ENCODE measurements around the gene NATD1.

The NATD1 gene

GRCh38 chr17:21252796-21253645 is at the start of gene NATD1:
NATD1 (minus strand) TSS chr17:21253410; CDS start chr17:21253264, 146 bp downstream.
- FAIRE-seq (peak; percentile 87), DNase-seq (ENCODE audit: low spot score) (peak; percentile 88)

DNA sequence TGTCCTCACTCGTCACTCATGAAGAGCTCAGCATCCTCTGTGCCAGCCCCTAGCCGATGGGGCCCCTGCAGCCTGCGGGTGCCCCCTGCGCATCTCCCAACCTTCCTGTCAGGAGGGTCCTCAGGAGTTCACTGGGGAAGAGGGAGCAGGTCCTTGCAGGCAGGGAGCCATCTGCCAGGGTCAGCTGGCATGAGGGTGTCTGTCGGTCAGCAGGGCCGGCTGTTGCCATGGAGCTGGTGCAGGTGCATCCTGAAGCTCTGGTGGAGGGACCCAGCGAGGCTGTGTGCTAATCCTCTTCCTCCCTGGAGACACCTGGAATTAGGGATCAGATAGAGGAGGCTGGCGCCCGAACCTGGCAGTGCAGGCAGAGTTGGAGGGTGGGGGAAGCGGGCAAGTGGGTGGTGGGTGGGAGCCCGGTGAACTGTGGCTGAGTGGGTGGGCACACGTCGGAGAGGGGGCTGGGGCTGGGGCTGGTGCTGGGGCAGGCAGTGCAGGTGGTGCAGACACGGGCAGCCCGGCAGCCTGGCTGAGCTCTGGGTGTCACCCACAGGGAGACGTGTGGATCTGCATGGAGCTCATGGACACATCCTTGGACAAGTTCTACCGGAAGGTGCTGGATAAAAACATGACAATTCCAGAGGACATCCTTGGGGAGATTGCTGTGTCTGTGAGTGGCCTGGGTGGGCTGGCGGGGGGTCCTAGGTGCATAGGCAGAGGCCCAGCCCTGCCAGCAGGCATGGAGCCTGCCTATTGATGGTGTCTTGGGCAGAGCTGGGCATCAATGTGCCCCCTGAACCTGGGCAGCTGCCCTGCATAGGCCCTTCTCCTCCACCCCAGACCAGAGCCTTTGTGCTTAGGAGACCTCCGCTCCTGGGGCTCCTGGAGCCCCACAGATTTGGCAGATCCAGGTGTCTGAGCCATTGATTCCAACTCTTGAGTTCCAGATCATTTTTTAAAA is 48.7 kb upstream of the NATD1 start:
- FAIRE-seq: no peak
- DNase-seq (ENCODE audit: low spot score): no peak

DNA sequence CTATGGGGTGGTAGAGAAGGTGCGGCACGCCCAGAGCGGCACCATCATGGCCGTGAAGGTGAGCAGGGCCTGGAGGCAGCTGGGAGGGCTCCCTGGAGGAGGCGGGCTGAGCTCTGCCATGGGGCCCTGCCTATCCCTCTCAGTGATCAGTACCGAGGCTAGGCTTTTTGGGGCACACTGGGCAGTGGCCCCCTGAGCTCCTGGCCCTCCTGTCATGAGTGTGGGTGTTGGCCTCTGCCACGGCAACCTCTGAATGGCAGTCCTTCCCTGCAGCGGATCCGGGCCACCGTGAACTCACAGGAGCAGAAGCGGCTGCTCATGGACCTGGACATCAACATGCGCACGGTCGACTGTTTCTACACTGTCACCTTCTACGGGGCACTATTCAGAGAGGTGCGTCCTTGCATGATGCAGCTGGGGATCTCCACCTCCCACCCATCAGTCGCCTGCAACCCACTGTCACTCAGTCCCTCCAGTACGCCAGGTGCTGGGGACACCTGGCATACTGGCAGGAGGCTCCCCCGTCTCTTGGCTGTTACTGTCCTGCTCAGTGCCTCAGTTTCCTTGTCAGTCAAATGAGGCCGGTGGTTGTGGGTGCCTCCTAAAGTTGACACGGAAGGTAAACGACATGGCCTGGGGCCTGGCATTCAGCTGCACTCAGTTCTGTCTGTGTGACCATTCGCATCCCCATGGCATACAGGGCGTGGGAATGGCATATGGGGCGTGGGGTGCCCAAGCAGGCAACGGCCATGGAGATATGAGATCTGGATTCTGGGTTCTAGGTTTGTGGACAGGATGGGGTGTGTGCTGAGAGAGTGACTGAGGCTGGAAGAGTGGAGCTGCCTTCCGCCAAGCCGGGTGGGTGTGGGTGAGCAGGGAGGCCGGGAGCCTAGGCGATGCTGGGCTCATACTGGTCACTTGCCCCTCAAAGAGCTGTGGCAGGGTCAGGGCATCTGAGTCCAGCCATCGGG is 47.7 kb upstream of the NATD1 start:
- FAIRE-seq (peak; percentile 66), DNase-seq (ENCODE audit: low spot score) (no peak)

- no peak for DNase-seq (ENCODE audit: low spot score)
- FAIRE-seq: peak; percentile 93
Observed at GRCh38 chr17:21299981-21300600, 46.9 kb upstream of the NATD1 start.

- DNase-seq (ENCODE audit: low spot score) (no peak), FAIRE-seq (no peak)
Observed at GRCh38 chr17:21298983-21299519, 45.8 kb upstream of the NATD1 start.

GRCh38 chr17:21298056-21298982 is 45.1 kb upstream of the NATD1 start:
- DNase-seq (ENCODE audit: low spot score) (no peak), FAIRE-seq (peak; percentile 35)

DNA sequence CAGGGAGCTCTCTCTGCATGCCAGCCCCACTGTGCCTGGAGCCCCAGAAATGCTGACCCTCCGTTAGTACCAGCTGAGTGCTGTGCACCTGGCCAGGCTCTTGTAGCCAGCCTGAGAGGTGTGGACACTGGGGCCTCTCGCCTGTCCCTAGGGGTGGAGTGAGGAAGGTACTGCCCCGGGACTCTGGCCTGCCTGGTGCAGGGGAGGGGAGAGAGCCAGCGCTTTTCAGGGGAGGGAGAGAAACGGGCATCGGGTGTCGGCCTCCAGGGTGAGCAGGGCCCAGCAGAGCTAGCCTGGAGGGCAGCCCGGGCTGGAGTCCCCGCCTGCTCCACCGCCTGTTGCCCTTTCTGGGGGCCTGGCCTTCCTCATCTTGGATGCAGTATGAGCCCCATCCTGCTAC is 44.4 kb upstream of the NATD1 start:
- DNase-seq (ENCODE audit: low spot score) (no peak), FAIRE-seq (no peak)

- peak; percentile 93 for FAIRE-seq
- DNase-seq (ENCODE audit: low spot score): no peak
Observed at GRCh38 chr17:21297026-21297520, 43.9 kb upstream of the NATD1 start.

- no peak for DNase-seq (ENCODE audit: low spot score)
- FAIRE-seq: peak; percentile 20
Observed at GRCh38 chr17:21296097-21297025, 43.2 kb upstream of the NATD1 start.

- DNase-seq (ENCODE audit: low spot score): no peak
- peak; percentile 68 for FAIRE-seq
Observed at GRCh38 chr17:21295036-21295952, 42.1 kb upstream of the NATD1 start.

DNA sequence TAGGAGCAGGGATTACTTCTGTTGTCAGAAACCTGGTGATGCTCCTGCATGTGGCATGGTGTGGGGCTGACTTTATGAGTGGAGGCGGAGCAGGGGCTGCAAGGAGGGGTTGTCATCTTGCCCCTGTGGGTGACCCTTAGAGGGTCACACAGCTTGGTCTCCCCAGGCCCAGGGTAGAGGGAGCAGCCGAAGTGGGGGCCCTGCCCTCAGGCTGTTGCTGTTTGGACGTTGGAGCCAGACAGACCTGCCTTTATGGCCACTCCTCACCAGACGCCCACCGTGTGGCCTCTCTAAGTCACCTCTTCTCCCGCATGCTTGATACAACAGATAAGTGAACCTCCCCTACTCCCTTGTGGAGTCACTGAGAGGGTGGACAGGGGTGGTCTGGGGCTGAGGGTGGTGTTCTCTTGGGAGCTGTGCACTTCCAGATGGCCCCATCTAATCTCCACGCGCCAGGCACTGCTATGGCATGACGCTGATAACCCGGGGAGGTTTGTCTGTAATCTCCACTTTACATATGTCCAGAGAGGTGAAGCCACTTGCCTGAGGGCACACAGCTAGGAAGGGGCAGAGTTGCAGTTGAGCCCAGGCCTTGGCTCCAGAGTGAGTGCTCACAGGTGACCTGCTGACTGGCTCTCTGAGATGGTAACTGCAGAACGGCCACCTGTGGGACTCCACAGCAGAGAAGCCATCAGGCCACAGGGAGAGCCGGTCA is 41.3 kb upstream of the NATD1 start:
- FAIRE-seq: no peak
- no peak for DNase-seq (ENCODE audit: low spot score)

DNA sequence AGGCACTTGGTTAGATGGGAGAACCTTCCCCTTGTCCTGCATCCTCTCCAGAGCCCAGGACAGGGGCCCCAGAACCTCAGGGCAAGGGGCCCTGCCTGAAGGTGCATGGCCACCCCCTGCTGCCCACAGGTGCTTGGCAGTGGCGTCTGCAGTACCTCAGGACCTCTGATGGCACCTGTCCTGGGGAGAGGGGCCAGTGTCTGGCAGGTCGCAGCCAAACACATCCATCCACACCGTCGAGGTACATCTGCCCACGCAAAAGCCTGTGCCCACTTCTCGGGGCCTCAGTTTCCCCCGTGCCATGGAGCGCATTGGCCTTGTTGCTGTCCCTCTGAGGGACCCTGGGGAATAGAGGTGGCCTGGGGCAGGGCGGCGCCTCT is 40.6 kb upstream of the NATD1 start:
- DNase-seq (ENCODE audit: low spot score): no peak
- FAIRE-seq: no peak

DNA sequence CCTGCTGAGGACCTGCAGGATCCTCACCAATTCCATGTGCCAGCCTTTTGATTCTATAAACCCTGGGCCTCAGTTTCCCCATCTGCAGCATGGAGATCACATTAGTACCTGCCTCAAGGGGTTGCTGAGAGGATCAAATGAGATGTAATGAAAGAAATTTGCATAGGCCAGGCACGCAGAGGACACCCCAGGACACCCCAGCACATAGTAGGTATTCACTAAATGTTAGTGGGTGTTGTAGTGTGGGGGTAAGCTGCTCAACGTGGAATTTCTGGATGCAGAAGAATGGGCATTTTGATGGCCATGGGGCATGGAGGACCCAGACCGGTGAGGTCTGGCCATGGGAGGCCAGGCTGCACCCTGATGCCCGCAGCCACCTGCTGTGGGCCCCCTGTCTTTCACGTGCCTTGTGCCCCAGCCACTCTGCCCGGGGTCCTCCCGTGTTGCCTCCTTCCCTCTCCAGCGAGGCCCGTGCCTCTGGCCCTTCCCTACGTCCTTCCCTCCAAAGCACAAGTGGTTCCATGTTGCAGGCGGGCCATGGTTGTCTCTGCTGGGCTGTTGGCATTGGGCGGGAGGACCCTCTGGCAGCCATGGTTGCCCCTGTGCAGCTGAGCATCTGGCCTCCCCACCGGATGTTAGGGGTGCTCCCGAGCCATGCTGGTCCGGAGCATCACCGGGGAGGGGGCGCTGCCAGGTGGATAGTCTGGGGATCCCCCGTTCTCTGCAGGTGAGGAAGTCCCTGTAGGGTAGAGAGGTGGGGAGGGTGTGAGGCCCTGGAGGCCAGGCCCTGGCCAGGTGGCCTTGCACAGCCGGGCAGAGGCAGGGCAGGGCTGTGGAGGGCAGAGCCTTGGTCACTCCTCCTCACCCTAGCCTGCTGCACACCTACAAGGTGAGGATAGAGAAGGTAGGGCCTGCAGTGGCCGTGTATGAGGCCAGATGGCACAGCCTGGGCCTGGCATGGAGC is 39.9 kb upstream of the NATD1 start:
- DNase-seq (ENCODE audit: low spot score) (no peak), FAIRE-seq (no peak)

GRCh38 chr17:21291862-21292261 is 38.7 kb upstream of the NATD1 start:
- FAIRE-seq (peak; percentile 77), DNase-seq (ENCODE audit: low spot score) (no peak)

DNA sequence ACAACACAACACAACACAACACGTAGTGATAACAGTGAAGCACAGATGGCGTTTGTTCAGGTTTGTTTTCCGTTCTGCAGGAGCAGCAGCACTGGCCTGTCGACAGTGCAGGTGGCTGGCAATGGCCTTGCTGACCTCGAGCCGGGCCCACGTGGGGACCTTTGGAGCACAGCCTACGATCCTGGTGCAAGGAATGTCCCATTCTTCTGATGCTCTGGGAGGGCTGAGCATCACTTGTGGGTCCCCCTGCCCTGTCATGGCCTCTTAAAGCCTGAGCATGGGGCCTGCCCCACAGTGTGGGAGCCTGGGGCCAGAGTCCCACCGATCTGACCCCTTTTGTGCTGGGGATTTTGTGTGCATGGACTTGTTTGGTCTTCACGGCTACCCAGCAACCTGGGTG is 38.1 kb upstream of the NATD1 start:
- DNase-seq (ENCODE audit: low spot score) (no peak), FAIRE-seq (peak; percentile 65)
